ENCODE results near the gene ERBB2.

DNA sequence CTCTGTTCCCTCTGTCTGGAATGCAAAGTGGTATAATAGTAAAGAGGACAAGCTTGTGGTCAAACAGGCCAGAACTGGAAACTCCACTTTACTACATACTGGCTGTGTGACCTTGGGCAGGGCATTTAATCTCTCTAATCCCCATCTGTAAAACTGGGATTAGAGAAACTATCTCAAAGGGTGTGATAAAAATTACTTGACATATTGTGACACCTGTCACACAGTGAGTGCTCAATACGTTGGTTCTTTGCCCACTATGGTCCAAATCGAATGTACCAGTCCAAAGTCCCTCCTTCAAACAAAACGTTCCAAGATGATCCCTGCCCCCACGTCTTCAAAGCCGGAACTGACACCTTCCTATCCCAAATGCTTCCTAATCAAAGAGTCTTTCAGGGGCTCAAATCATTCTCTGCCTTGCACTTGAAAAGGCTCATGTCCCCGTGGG, 12.7 kb upstream of the ERBB2 start:
- TF ChIP-seq, protein P1, sequence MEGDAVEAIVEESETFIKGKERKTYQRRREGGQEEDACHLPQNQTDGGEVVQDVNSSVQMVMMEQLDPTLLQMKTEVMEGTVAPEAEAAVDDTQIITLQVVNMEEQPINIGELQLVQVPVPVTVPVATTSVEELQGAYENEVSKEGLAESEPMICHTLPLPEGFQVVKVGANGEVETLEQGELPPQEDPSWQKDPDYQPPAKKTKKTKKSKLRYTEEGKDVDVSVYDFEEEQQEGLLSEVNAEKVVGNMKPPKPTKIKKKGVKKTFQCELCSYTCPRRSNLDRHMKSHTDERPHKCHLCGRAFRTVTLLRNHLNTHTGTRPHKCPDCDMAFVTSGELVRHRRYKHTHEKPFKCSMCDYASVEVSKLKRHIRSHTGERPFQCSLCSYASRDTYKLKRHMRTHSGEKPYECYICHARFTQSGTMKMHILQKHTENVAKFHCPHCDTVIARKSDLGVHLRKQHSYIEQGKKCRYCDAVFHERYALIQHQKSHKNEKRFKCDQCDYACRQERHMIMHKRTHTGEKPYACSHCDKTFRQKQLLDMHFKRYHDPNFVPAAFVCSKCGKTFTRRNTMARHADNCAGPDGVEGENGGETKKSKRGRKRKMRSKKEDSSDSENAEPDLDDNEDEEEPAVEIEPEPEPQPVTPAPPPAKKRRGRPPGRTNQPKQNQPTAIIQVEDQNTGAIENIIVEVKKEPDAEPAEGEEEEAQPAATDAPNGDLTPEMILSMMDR (IDR thresholded peaks at IDR 0.05): no peak
- TF ChIP-seq POLR2A (IDR thresholded peaks at IDR 0.05) (no peak), POLR2AphosphoS5 (IDR thresholded peaks at IDR 0.05) (no peak)
